ENCODE measurements around the gene AFAP1. TPM values are rescaled to one million over a fixed set of nuclear protein-coding genes. Genes with fewer than 3 reads are reported as not detected.

Gene AFAP1
- total and polyA plus RNA-seq, 2 donors (not counting 3 experiments of a cell fraction or from before 2014, with no cell fraction given): 32.3 to 103 TPM

GRCh38 chr4:7799736-7800135, 139.9 kb downstream of the AFAP1 start:
- Histone ChIP-seq H3K4me1 (ENCODE audit: control insufficient read depth, extremely low read depth, insufficient read depth, low read length) (peaks cover 18% of the 10 kb centered on the region), H3K79me2 (ENCODE audit: control insufficient read depth, insufficient read depth, low read length) (peaks cover 41% of the 10 kb centered on the region), H3K27me3 (ENCODE audit: control insufficient read depth in 2 of 2, insufficient read depth in 2 of 2, low read length in 2 of 2) (no peaks in the 10 kb centered on the region), H3K4me2 (ENCODE audit: insufficient read depth, low read length) (no peak overlapping the region), H3K36me3 (ENCODE audit: control insufficient read depth in 2 of 2, extremely low read depth in 1 of 2, insufficient read depth in 2 of 2, low read length in 2 of 2) (peaks cover 32 to 38% of the 10 kb centered on the region in 2 experiments), H4K20me1 (replicated peaks; ENCODE audit: control insufficient read depth, extremely low read depth, insufficient read depth, low read length) (no peaks in the 10 kb centered on the region), H3K27ac (ENCODE audit: insufficient read depth, low read depth, low read length) (no peak overlapping the region), H3K9me3 (replicated peaks; ENCODE audit: control insufficient read depth, insufficient read depth, low read length) (no peaks in the 10 kb centered on the region), H3K4me3 (replicated peaks in 1 of 3; ENCODE audit: insufficient read depth in 1 of 3, low read depth in 1 of 3, low read length in 3 of 3) (no peak overlapping the region), H2AFZ (ENCODE audit: low read depth, low read length) (no peak overlapping the region), H3K9ac (replicated peaks; ENCODE audit: extremely low read depth, insufficient read depth, low read length) (no peak overlapping the region), H3K9me1 (replicated peaks; ENCODE audit: control insufficient read depth, extremely low read depth, insufficient read depth, low read length) (no peaks in the 10 kb centered on the region)
- dilution Hi-C loops (cut with MboI; ENCODE audit: extremely low pct_ligation_motif_present, low sequenced_read_pairs): no loop called here
- TF ChIP-seq POLR2A (IDR thresholded peaks at IDR 0.05; ENCODE audit: low read depth, low read length) (no peak), CTCF (IDR thresholded peaks at IDR 0.05; ENCODE audit: extremely low read depth in 1 of 2, insufficient read depth in 1 of 2, low read depth in 1 of 2, low read length in 2 of 2) (no peak), FOS (IDR thresholded peaks at IDR 0.05; ENCODE audit: borderline replicate concordance, insufficient read depth, low read length) (no peak), GATA2 (IDR thresholded peaks at IDR 0.05; ENCODE audit: insufficient read depth, insufficient read length, low read depth, low read length) (no peak), EZH2 (IDR thresholded peaks at IDR 0.05; ENCODE audit: borderline replicate concordance, low read depth, low read length, severe bottlenecking) (no peak), MYC (IDR thresholded peaks at IDR 0.05; ENCODE audit: low read depth, low read length) (no peak), POLR2AphosphoS5 (IDR thresholded peaks at IDR 0.05; ENCODE audit: insufficient read depth, low read depth, low read length) (no peak), MAX (IDR thresholded peaks at IDR 0.05; ENCODE audit: insufficient read depth, insufficient read length) (no peak)
- BruUV-seq (replicated peaks): no TSS peak
- ChIA-PET CTCF (interaction anchor here (1.3 kb wide), 1 partner anchor 31 kb away, joined by 4 read pairs; no protein-coding TSS in a partner anchor), POLR2A (no interaction called here)
- DNase-seq (ENCODE audit: low read depth, low spot score) (no peak), FAIRE-seq (no peak)
- intact Hi-C loops (cut with micrococcal nuclease): loop anchor here (5.0 kb wide), 1 partner anchor 607 kb away; the partner anchor contains the start of gene SORCS2
